Stomach smooth muscle (tissue), 2 donors: ENCODE measurements around the gene PSMD13.

Source experiments
- H3K27ac ChIP-seq: one replicate; pipeline ENCODE4 v1.7.0; 2013; ENCODE audit warnings: mild to moderate bottlenecking, low read length, inconsistent platforms
- H3K27me3 ChIP-seq, 2 donors: one replicate each; pipeline ENCODE4 v1.7.0; 2013; ENCODE audit warnings: low read length in 2 of 2; ENCODE audit not compliant: insufficient read depth in 2 of 2, control insufficient read depth in 1 of 2
- H3K36me3 ChIP-seq, 2 donors: one replicate each; pipeline ENCODE4 v1.7.0; 2013; ENCODE audit warnings: low read length in 2 of 2; ENCODE audit not compliant: control insufficient read depth in 2 of 2, insufficient read depth in 2 of 2
- H3K4me1 ChIP-seq: one replicate; pipeline ENCODE4 v1.7.0; 2013; ENCODE audit warnings: low read length; ENCODE audit not compliant: control insufficient read depth, insufficient read depth
- H3K4me3 ChIP-seq, 2 donors: one replicate each; pipeline ENCODE4 v1.7.0; 2013; ENCODE audit warnings: low read length in 2 of 2
- H3K9ac ChIP-seq, 2 donors: one replicate each; pipeline ENCODE4 v1.7.0; 2013; ENCODE audit warnings: low read length in 2 of 2, mild to moderate bottlenecking in 1 of 2
- H3K9me3 ChIP-seq, 2 donors: one replicate each; pipeline ENCODE4 v1.7.0; 2013; ENCODE audit warnings: low read length in 2 of 2; ENCODE audit not compliant: control insufficient read depth in 2 of 2
- donor health status: healthy.
- donor health status: Pancreatic carcinoma.

The PSMD13 gene

GRCh38 chr11:279040-279965 lies 42.5 kb downstream of the PSMD13 start:
- no peak overlapping the region for H3K27ac ChIP-seq
- H3K9ac ChIP-seq: no peak overlapping the region
- H3K4me3 ChIP-seq: no peak overlapping the region
- peaks cover 41 to 51% of the 10 kb centered on the region in 2 donors for H3K27me3 ChIP-seq
- H3K4me1 ChIP-seq: peaks cover 19% of the 10 kb centered on the region
- no peaks in the 10 kb centered on the region for H3K36me3 ChIP-seq
- no peaks in the 10 kb centered on the region for H3K9me3 ChIP-seq

- no peaks in the 10 kb centered on the region for H3K36me3 ChIP-seq
- H3K4me3 ChIP-seq: peak overlapping the region in 1 of 2 donors; percentile 40
- H3K4me1 ChIP-seq: peaks cover 19% of the 10 kb centered on the region
- no peaks in the 10 kb centered on the region for H3K9me3 ChIP-seq
- H3K27ac ChIP-seq: no peak overlapping the region
- peaks cover 42 to 56% of the 10 kb centered on the region in 2 donors for H3K27me3 ChIP-seq
- no peak overlapping the region for H3K9ac ChIP-seq
These were observed 43.4 kb downstream of the PSMD13 start for GRCh38 chr11:279966-280705.

GRCh38 chr11:280706-281485 lies 44.1 kb downstream of the PSMD13 start:
- peak overlapping the region in 1 of 2 donors; percentile 29 for H3K4me3 ChIP-seq
- no peaks in the 10 kb centered on the region for H3K9me3 ChIP-seq
- no peaks in the 10 kb centered on the region for H3K36me3 ChIP-seq
- H3K27ac ChIP-seq: no peak overlapping the region
- H3K27me3 ChIP-seq: peaks cover 45 to 57% of the 10 kb centered on the region in 2 donors
- H3K4me1 ChIP-seq: peaks cover 19% of the 10 kb centered on the region
- H3K9ac ChIP-seq: no peak overlapping the region

GRCh38 chr11:281486-282161 lies 44.8 kb downstream of the PSMD13 start:
- H3K27me3 ChIP-seq: peaks cover 46 to 57% of the 10 kb centered on the region in 2 donors
- no peaks in the 10 kb centered on the region for H3K9me3 ChIP-seq
- H3K4me3 ChIP-seq: no peak overlapping the region
- H3K36me3 ChIP-seq: no peaks in the 10 kb centered on the region
- no peak overlapping the region for H3K27ac ChIP-seq
- H3K4me1 ChIP-seq: peaks cover 19% of the 10 kb centered on the region
- H3K9ac ChIP-seq: no peak overlapping the region

GRCh38 chr11:282171-282570 lies 45.4 kb downstream of the PSMD13 start:
- no peak overlapping the region for H3K27ac ChIP-seq
- H3K4me1 ChIP-seq: peaks cover 19% of the 10 kb centered on the region
- H3K4me3 ChIP-seq: no peak overlapping the region
- peaks cover 47 to 57% of the 10 kb centered on the region in 2 donors for H3K27me3 ChIP-seq
- no peaks in the 10 kb centered on the region for H3K9me3 ChIP-seq
- H3K36me3 ChIP-seq: no peaks in the 10 kb centered on the region
- H3K9ac ChIP-seq: no peak overlapping the region

- Histone ChIP-seq H3K9ac (no peak overlapping the region), H3K4me3 (no peak overlapping the region), H3K4me1 (peaks cover 21% of the 10 kb centered on the region), H3K27me3 (peaks cover 47 to 57% of the 10 kb centered on the region in 2 donors), H3K27ac (no peak overlapping the region), H3K9me3 (no peaks in the 10 kb centered on the region), H3K36me3 (no peaks in the 10 kb centered on the region)
These were observed 46.0 kb downstream of the PSMD13 start for GRCh38 chr11:282630-283360.

GRCh38 chr11:283405-284104 lies 46.8 kb downstream of the PSMD13 start:
- Histone ChIP-seq H3K4me1 (peaks cover 28% of the 10 kb centered on the region), H3K9me3 (no peaks in the 10 kb centered on the region), H3K27ac (no peak overlapping the region), H3K27me3 (peaks cover 41 to 57% of the 10 kb centered on the region in 2 donors), H3K4me3 (no peak overlapping the region), H3K9ac (no peak overlapping the region), H3K36me3 (no peaks in the 10 kb centered on the region)

- no peaks in the 10 kb centered on the region for H3K36me3 ChIP-seq
- H3K27ac ChIP-seq: no peak overlapping the region
- peaks cover 37 to 49% of the 10 kb centered on the region in 2 donors for H3K27me3 ChIP-seq
These were observed 47.6 kb downstream of the PSMD13 start for GRCh38 chr11:284105-285020.

More at GRCh38 chr11:284105-285020, 47.6 kb downstream of the PSMD13 start:
- H3K9me3 ChIP-seq: no peaks in the 10 kb centered on the region
- H3K4me3 ChIP-seq: no peak overlapping the region
- H3K4me1 ChIP-seq: peaks cover 29% of the 10 kb centered on the region
- H3K9ac ChIP-seq: no peak overlapping the region
